ENCODE data around the gene RC3H1.

Gene RC3H1

DNA sequence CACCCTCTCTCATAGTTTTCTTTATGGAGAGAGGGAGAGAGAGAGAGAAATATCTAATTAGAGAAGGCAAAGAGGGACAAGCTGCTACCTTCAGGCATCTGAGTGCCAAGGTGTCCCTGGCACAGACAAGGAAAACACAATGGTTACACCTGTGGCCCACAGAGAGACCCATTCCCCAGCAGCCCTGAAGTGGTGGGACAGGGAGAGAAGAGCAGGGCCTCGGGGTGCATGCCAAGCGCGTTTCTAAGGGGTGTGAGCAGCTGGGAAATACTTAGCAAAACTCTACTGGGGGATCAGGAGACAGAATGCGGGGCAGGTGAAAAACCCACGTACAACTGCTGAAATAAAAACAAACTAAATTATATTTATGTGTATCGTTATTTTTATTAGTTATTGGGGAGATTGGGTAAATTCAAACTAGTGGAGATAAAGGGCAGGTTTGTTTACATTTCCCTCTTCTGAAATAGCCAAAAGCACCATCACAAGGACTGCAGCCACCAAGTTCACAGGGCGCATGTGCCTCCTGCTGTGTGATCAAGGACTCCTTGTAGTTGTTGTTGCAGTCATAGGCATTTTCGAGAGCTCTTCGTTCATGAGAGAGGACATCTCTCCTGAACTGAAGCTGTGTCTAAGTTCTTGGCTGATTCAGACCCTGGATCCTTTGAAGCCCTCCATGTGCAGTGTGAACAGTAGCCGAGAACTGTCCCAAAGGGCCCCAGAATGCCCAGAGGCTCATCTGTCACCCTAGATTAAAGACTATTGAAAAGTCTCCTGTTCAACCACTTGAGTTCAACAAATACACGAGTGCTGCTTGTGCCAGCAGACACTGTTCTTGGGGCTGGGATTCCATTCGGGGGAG is 104.3 kb downstream of the RC3H1 start:
- TF ChIP-seq, protein P1, sequence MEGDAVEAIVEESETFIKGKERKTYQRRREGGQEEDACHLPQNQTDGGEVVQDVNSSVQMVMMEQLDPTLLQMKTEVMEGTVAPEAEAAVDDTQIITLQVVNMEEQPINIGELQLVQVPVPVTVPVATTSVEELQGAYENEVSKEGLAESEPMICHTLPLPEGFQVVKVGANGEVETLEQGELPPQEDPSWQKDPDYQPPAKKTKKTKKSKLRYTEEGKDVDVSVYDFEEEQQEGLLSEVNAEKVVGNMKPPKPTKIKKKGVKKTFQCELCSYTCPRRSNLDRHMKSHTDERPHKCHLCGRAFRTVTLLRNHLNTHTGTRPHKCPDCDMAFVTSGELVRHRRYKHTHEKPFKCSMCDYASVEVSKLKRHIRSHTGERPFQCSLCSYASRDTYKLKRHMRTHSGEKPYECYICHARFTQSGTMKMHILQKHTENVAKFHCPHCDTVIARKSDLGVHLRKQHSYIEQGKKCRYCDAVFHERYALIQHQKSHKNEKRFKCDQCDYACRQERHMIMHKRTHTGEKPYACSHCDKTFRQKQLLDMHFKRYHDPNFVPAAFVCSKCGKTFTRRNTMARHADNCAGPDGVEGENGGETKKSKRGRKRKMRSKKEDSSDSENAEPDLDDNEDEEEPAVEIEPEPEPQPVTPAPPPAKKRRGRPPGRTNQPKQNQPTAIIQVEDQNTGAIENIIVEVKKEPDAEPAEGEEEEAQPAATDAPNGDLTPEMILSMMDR (IDR thresholded peaks at IDR 0.05; ENCODE audit: control extremely low read depth, extremely low read depth, low read depth, missing control alignments), result no peak
- ChIA-PET POLR2A (no interaction called here), CTCF (no interaction called here)
- no peak for DNase-seq (ENCODE audit: extremely low spot score)

DNA sequence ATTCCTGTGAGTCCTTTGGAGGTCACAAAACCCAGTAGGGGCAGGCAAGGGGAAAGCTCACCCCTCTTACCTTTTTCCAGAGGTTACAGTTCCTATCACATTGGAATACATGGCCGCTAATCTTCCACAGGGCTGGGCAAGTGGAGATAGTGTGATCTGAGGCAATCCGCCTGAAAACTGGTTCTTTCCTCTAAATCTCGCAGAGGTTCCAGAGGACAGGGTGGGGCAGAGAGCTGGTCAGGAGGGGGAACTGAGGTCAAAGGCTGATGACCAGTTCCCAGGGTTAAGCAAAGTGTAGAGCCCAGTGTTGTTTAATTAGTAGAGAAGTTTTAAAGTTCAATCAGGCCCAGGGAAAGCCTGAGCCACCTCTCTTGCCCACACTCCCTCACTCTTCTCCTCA is 105.0 kb downstream of the RC3H1 start, which contains the start of gene SERPINC1:
Gene SERPINC1 (minus strand): TSS at position 179 of the 400 bp plus-strand sequence. CDS start 68 bp downstream, at position 111.
- ChIA-PET POLR2A (no interaction called here), CTCF (no interaction called here)
- TF ChIP-seq, protein P1 (IDR thresholded peaks at IDR 0.05; ENCODE audit: control extremely low read depth, extremely low read depth, low read depth, missing control alignments), result no peak
- no peak for DNase-seq (ENCODE audit: extremely low spot score)

DNA sequence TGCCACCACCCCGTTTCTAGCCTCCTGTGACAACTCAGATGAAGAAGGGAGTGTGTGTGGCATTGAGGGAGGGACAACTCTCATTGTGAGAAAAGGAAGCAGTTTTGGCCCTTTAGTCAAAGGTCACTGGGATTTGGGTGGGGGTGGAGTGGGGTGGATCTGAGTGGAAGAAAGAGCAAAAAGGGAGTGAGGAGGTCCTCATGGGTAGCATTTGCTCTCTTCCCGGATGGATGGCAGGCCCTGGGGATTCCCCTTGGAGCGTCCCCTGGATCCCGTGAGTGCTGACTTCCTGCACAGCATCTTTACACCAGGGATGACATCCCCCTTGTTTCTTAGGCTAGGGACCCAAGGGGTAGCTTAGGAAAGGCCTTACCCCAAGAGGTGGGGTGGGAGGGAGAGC is 105.5 kb downstream of the RC3H1 start:
- ChIA-PET CTCF (no interaction called here), POLR2A (no interaction called here)
- no peak for DNase-seq (ENCODE audit: extremely low spot score)
- TF ChIP-seq, protein P1 (IDR thresholded peaks at IDR 0.05; ENCODE audit: control extremely low read depth, extremely low read depth, low read depth, missing control alignments), result no peak

DNA sequence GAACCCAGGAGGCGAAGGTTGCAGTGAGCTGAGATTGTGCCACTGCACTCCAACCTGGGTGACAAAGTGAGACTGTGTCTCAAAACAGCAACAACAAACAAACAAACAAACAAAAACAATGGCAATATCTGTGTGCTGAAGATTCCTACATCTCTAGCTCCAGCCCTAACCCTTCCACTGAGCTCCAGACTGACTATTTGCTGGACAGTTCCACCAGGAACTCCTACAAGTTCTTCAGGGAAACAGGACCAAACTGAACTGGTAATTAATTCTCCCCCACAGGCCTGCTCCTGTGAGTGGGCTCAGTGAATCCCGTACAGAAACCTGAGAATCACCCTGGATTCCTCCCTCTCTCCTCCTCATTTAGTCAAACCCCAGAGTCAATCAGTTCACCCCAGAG is 106.6 kb downstream of the RC3H1 start:
- DNase-seq (ENCODE audit: extremely low spot score), result no peak
- CTCF ChIA-PET, result interaction anchor here (1.2 to 1.4 kb wide), 2 partner anchors 20 to 23 kb away, joined by 3 to 4 read pairs; no protein-coding TSS in a partner anchor
- POLR2A ChIA-PET, result no interaction called here
- TF ChIP-seq, protein P1 (IDR thresholded peaks at IDR 0.05; ENCODE audit: control extremely low read depth, extremely low read depth, low read depth, missing control alignments), result no peak

DNA sequence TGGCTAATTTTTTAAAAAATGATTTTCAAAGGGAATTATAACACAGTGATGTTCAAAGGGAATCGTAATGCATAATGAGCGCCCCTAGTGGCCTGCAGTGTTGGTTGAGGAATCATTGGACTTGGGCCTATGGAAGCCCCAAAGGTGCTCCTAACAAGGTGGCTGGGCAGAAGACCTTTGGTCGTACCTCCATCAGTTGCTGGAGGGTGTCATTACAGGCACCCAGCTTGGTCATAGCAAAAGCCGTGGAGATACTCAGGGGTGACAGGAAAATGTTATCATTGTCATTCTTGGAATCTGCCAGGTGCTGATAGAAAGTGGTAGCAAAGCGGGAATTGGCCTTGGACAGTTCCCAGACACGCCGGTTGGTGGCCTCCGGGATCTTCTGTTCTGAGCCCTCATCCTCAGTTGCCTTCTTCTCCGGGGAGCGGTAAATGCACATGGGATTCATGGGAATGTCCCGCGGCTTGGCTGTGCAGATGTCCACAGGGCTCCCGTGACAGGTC is 107.7 kb downstream of the RC3H1 start:
- TF ChIP-seq, protein P1 (IDR thresholded peaks at IDR 0.05; ENCODE audit: control extremely low read depth, extremely low read depth, low read depth, missing control alignments), result peak; percentile 44
- ChIA-PET CTCF (interaction anchor here (1.0 to 1.4 kb wide), 3 partner anchors 12 to 485 kb away, joined by 3 to 4 read pairs (median 3); no protein-coding TSS in a partner anchor), POLR2A (no interaction called here)
- DNase-seq (ENCODE audit: extremely low spot score), result peak; percentile 58

DNA sequence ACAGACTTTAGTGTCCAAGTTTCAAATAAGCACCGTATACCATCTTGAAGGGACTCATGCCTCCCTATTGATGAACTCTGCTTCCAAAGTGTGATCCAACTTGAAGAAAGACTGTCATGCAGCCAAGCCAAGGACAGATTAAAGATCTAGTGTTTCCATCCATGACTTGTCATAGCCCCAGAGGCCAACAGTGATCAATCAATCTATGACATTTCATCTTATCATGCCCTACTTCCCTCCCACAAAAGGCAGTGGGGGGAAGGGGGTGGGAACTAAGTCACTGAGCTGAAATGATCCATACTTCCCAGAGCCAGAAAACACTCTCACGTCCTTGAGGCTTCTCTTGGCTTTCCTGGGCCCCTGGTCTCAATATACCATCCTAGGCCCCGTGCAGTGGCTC is 109.0 kb downstream of the RC3H1 start:
- TF ChIP-seq, protein P1 (IDR thresholded peaks at IDR 0.05; ENCODE audit: control extremely low read depth, extremely low read depth, low read depth, missing control alignments), result no peak
- no peak for DNase-seq (ENCODE audit: extremely low spot score)
- ChIA-PET POLR2A (no interaction called here), CTCF (no interaction called here)

Measured in GM10248 (cell line).